Eye (tissue), 1 donor: ENCODE measurements around the gene CBR1.
A peak's percentile ranks its signal among the peaks of the same experiment; 100 is the strongest.

Experiments used
- DNase-seq: peaks from one replicate; pipeline ENCODE4 v3.0.0-alpha.2; 2015

The CBR1 gene

DNA sequence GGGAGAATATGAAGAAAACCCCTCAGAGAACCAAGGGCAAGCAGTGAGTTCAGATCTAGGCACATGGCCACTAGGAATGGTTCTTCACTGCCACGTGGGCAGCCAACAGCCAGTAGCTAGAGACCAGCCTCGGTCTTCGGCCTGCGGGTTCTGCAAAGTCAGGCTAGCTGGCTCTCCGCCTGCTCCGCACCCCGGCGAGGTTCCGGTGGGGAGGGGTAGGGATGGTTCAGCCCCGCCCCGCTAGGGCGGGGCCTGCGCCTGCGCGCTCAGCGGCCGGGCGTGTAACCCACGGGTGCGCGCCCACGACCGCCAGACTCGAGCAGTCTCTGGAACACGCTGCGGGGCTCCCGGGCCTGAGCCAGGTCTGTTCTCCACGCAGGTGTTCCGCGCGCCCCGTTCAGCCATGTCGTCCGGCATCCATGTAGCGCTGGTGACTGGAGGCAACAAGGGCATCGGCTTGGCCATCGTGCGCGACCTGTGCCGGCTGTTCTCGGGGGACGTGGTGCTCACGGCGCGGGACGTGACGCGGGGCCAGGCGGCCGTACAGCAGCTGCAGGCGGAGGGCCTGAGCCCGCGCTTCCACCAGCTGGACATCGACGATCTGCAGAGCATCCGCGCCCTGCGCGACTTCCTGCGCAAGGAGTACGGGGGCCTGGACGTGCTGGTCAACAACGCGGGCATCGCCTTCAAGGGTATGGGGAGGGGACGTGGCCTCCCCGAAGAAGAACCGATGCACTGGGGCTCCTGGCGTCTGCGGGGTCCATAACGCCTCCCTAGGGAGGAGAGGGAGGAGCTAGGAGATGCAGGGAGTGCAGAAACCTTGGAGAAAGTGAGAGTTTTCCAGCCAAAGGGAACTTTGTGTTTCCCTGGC lies at the start of gene CBR1:
CBR1 (plus strand) TSS at position 312 of the 871 bp plus-strand sequence; CDS start at position 404, 92 bp downstream.
- peak; percentile 93 for DNase-seq

DNA sequence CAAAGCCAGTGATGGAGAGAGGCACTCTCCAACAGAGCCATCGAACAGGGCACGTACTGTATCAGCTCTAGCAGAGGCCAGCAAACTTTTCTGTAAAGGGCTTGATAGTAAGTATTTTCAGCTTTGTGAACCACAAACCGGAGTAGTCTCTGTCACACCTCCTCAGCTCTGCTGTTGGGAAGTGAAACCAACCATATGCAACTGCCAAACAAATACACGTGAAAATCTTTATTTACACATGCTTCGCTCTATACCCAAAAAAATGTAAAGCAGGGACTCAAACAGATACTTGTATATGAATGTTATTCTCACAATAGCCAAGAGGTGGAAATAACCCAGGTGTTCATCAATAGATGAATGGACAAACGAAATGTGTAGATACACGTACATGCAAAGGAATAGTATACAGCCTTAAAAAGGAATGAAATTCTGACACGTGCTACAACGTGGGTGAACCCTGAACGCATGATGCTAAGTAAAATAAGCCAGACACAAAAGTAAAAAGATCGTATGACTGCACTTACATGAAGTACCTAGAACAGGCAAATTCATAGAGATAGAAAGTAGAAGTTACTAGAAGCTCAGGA lies 48.5 kb upstream of the CBR1 start:
- no peak for DNase-seq

DNA sequence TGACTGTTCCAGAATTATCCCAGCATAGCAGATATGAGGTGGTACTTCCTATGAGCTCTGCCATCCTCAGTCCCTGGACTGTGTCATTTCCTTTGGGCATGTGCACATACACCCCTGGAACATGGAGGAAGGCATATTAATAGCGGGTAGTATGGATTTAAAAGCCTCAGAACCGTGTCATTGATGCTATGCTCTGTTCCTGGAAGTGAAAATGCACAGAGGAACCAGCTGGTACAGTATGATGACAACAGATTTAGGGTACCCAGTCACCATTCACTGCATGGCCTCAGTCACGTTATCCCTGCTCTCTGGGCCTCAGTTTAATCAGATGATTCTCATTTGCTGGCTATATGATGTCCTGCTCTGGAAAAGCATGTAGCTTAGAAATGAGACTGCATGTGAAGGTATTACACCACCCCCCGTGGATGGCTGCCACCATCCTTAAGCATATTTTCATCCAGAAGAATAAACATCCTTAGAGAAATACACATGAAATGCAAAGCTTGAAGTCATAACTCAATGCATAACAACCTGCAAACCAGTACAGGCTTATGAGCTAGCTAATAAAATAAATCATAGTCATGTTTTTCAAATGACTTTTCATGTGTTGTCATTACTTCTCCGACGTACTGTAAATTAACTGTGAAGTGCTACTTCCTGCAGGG lies 47.3 kb upstream of the CBR1 start:
- no peak for DNase-seq

DNA sequence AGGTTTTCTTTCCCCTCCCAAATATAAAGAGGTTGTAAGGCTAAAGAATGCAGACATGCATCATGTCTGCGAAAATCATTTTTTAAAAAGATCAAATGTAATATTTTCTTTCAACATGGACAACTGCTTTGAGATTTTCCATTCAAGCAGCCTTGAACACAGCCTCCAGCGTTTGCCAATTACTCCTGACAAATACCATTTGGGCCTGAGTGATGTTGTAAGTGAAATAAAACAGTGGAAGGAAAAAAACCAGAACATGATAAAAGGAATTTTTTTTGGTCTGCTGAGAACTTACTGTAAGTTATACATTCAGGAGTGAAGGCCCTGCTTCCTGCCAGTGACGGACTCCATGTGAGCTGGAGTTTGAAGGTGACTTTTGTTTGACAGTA lies 46.7 kb upstream of the CBR1 start:
- DNase-seq, result no peak

DNA sequence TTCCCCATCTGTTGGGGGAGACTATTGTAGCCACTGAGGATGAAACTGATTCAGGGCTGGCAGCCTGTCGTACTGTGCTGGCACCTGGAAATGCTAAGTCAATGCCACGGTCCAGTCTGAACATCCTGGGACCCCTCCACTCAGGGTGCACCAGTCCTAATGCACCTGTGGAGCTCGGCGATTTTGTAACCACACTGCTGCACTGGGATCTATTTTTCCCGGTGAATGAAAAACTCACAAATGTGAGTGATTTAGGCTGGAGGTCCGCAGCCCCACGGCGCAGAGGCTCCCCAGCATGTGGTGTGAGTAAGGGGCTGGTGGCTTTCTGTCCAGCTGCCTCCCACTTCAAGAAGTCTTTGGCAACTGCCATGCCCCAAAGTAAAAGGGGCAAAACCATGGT lies 45.0 kb upstream of the CBR1 start:
- DNase-seq, result no peak

DNA sequence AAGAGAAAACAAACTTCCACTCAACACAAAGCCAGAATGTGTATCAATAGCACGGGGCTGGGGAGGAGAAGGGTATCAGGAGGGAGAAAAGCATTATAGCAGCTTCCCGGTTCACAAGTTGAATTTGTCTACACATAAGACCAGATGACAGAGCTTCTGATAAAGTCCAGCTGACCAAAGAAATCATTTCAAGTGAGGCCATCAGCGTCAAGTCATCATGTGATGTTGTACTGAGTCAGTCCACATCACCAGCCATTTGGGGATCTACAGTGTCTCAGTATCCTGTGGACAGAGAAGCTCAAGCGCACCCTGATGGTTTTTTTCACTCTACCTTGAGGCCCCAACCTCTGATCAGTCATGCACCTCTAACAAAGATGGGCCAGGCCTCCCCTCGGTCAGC lies 42.5 kb upstream of the CBR1 start:
- DNase-seq, result no peak

DNA sequence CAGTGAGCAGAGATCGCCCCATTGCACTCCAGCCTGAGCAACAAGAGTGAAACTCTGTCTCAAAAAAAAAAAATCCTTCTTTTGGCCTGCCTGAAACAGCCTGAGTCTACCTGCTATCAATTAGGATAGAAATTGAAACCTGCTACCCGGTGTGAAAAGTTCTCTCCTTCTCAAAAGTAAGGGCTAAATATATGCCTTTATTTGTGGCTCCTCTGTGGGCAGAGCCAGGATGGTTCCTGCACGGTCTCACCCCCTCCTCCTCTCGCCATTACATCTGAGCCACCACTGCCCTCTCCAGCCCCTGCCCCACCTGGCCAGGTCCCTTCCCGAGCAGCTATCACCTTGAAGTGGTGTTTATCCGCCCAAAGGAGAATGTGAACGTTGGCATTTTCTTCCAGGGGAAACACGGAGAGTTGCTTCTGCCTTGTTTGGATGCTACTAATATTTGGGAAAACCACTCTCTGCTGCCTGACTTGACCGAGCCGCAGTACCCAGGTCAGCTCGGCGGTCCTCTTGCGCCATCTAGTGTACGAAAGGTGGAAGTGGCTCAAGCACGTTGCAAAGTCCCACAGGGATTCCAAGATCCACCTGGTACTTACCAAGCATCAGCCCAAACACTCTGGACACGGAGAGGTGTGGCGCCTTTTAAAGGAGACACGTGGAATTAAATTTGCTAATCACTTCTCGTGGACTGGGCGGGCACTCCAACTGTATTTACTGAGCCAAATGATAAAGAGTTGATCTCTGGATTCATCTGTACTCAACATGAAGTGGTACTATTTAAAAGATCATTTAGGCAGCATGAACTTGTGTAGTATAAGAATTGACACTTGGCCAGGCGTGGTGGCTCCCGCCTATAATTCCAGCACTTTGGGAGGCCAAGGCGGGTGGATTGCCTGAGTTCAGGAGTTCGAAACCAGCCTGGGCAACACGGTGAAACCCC lies 41.4 kb upstream of the CBR1 start:
- peak; percentile 90 for DNase-seq

DNA sequence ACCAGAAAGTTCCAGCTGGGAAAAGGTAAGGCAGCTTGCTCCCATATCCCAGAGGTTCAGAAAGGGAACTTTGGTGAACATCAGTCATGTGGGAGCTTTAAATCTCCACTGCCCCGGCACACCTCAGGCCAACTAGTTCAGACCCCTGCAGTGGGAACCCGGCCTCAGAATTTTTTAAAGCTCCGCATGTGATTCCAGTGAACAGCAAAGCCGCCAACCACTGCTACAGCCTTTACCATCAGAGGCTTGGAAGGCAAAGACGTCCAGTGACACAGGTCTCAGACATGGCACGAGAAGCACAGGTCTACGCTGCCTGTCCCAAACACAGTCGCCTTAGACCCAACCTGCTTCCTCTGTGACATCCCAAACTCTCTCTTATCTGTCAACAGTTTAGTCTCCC lies 40.5 kb upstream of the CBR1 start:
- DNase-seq, result no peak

DNA sequence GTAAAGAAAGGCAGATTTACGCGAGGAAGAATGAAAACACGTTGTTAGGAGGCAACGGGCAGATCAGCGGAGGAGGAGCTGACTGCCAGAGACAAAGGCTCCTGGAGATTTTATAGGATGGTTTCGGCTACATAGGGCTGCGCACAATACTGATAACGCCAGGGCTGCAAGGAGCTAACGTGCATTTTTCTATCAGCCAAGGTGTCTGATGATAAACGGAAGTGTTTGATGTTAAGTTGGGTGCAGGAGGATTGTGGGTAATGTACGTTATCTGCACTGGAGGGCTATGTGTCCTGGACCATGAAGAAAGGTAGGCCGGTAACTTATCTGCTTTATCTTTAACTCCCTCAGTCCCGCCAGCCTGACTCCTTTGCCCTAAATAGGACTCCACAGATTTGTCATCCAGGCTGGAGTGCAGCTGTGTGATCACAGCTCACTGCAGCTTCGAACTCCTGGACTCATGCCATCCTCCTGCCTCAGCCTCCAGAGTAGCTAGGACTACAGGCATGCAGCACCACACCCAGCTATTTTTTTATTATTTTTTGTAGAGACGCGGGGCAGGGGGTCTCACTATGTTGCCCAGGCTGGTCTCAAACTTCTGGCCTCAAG lies 39.1 kb upstream of the CBR1 start:
- DNase-seq, result no peak

DNA sequence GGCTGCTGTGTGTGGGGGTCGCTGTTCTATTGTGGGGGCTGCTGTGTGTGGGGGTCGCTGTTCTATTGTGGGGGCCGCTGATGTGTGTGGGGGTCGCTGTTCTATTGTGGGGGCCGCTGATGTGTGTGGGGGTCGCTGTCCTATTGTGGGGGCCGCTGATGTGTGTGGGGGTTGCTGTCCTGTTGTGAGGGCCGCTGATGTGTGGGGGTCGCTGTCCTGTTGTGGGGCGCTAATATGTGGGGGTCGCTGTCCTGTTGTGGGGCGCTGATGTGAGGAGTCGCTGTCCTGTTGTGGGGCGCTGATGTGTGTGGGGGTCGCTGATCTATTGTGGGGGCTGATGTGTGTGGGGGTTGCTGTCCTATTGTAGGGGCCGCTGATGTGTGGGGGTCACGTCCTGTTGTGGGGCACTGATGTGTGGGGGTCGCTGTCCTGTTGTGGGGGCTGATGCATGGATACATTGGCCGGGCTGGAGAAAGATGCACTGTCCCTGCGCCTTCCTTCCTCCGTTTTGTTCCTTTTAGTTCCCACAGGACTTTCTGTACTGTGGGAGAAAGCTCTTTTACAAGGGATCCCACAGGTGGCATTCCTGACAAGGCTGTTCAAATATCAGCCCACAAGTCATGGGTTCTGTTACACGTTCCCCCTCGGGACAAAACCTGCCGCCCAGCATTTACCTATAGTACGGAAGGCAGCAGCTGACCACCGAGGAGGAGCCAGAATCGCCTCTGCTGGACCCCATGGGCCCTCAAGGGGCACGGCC lies 37.0 kb upstream of the CBR1 start:
- no peak for DNase-seq

DNA sequence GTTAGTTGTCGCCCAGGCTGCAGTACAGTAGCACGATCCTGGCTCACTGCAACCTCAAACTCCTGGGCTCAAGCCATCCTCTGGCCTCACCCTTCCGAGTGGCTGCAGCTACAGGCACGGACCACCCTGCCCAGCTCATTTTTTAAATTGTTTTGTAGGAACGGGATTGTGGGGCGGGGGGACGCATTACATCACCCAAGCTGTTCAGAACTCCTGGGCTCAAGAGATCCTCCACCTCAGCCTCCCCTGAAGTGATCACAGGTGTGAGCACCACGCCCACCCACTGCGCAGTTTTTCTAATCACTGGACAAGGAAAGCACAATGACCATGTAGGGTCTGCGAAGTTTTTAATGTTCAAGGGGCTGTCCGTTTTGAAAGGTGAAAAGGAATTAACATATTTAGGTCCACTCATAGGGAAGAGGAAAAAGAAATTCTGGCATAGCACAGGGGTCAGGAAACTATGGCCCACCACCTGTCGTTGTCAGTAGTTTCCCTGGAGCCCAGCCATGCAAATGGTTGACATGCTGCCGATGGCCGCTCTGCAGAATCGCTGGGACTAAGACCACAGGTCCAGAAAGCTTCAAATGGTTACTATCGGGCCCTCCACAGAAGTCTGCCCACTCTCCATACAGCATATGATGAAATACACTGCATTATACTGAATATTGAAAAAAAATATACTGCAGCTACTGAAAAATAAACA lies 35.5 kb upstream of the CBR1 start:
- no peak for DNase-seq

DNA sequence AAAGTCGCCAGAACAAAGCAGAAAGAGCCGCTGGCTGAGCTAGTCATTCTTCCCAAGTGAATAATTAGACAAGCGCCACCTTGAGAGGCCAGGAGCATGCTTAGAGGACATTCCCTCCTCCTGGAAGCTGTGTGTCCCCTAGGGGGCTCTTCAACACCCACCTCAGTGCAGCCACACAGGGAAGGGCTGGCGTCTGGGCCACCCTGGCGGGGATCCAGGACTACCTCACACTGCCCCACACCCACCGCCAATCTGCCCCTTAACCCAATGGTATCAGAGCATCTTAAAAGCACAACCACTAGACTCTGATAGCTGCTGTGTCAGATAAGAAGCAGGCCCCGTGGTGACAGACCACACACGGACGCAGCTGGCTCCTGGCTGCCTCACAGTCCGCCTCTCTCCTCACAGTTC lies 34.4 kb upstream of the CBR1 start:
- DNase-seq, result no peak

DNA sequence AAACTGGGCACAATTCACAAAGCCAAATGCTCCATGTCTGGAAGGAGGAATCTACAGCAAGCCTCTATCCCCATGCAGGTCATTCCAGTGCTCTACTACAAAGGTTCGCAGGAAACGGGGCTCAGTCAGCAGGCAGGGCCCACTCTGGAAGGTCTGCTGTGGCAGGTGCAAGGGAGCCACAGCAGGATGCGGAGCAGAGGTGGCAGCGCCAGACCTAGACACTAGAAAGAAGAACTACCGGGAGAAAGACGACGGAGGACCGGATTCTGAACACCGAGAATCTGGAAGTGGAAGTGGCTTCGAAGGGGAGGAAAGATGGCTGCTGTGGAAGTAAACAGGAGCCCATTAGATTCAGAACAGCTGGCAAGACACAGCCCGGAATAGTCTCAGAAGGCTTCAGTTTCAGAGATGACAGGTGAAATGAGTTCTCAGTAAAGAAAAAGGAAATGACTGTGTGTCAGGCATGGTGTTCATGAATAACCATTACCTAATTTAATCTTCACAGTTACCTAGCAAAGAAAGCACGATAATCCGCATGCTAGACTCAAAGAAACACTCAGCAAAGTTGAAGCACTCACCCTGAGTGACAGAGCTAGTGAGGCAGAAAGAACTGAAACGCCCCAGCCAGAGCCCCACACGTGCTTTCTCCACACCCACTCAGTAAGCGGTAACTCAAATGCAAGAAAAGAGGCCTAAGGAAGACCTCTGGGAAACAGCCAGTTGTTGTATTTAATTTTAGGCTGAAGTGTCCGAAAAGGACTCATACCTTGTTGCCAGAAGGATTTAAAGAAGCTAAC lies 30.9 kb upstream of the CBR1 start:
- DNase-seq, result no peak

DNA sequence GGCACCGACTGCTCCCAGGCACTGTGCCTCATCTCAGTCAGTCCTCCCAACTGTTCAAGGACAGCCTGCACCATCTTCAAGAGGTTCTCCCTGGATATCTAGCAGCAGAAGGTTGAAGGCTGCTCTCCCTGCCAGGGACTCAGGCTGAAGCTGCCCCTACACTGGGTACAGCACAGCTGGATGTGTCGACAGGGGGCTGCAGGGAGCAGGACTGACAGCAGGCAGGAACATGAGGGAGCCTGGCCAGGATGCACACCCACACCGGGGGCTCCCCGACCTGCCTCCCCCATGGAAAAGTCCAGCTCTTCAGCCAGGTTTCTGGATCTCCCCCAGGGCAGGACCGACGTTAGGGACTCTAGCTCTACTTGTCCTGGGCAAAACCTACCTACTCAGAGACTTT lies 30.0 kb upstream of the CBR1 start:
- DNase-seq, result no peak

DNA sequence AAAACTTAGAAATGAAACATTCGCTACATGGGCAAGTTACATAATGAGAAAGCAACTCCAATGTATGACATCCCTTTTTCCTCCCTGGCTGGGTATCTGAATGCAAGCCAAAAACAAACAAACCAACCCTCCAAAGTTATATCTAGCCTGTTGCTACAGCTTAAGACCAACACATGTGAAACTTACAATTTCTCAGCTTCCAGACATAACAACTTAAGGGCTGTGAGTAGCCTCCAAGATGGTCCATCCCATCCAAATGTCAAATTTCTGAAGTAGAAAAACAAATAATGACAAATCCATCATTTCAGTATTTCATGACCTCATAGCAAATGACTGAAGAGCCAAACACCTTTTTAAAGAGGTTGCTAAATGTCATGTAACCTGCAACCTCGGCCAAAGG lies 29.4 kb upstream of the CBR1 start:
- DNase-seq, result no peak

DNA sequence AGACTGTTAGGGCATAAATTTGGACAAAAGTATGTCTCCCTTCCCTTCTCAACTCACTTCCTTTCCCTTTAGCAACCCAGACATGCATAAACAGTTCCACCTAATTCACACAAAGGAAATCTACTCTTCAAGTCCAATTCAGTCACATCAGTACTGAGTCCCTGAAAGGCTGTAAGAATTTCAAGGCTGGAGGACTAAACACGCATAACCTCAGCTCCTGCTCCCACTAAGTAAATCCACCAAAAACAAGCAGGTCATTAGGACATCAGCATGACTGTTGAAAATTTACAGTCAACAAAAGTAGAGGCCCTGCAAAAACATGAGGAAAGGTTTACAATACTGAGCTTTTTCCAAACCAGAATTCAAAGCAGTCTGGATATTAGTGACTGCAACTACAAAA lies 27.9 kb upstream of the CBR1 start:
- no peak for DNase-seq

DNA sequence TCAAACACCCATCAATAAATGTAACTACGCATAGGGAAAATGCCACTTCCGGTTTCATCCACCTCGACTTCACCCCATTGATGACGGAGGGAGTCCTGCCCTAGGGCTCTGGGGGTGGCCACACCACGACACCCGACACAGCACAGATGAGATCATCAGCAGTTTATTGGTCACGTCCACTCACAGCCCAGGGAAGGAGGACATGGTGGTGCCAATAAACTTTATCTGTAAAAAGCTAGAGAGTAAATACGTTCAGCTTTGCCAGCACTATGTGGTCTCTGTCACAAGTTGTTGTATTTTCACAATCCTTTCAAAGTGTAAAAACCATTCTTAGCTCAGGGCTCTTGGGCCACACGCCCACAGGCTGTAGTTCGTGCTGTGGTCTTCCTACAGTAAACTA lies 25.8 kb upstream of the CBR1 start:
- no peak for DNase-seq

DNA sequence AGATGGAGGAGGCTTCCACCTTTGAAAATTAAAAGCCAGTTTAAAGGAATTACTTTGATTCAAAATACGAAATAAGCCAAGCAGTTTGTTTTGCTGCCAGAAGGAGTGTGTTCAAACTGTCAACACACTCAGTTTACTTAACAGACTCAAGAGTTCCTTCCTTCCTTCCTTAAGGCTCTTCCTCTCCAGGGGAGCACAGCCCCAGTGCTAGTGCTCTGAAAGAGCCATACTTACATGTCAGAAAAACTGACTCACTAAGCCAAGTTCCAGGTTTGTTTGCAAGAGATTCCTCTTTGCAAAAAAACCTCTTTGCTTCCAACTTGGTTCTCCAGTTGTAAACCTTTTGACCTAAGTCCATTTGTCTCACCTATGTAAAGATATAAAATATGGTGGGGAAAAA lies 23.8 kb upstream of the CBR1 start:
- DNase-seq, result no peak

DNA sequence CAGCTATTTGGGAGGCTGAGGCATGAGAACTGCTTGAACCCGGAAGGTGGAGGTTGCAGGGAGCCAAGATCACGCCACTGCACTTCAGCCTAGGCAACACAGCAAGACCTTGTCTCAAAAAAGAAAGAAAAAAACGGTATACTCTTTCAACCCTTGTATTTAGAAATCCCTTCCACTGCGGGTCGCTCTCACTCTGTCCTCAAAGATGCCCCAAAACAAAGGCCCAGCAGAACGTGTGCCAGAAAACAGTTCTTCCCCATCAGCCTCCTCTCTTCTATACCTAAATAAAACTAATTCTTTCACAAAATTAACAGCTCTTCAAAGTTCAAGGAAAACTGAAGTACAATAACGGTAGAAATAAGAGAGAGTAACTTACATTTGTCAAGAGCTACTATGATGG lies 22.7 kb upstream of the CBR1 start:
- no peak for DNase-seq

DNA sequence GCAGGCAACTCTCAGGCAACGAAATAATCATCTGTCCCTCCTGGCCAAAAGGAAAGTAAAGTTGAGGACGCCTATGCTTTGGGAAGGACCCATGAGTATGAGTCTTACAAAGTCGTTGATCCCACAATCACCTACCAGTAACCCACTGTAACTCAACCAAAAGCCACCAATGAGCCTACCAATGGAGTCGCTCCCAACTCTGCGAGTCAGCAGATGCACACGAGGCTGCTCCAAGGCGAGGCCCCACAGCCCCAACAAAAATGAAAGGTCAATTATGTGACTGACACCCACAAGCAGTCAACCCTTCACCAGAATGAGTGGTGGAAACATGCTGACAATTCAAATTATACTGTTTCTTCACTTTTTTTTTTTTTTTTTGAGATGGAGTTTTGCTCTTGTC lies 21.5 kb upstream of the CBR1 start:
- DNase-seq, result no peak
